ENCODE results near the gene RACK1. TPM values are rescaled to one million over a fixed set of nuclear protein-coding genes. Genes with fewer than 3 reads are reported as not detected.

Gene RACK1
- total and polyA plus RNA-seq, 2 of the 4 experiments (the other 2 are of a cell fraction), result 4,263 to 9,350 TPM

- intact Hi-C loops (cut with micrococcal nuclease), result no loop called here
- Histone ChIP-seq H3K4me2 (ENCODE audit: low read depth, low read length) (no peak overlapping the region), H3K36me3 (ENCODE audit: control insufficient read depth, insufficient read depth, low read length) (peaks cover 78% of the 10 kb centered on the region), H3K14ac (replicated peaks; ENCODE audit: low read depth, low read length) (no peak overlapping the region), H3K4ac (ENCODE audit: low read depth, low read length) (no peak overlapping the region), H3K4me1 (ENCODE audit: control insufficient read depth, insufficient read depth, low read length) (no peaks in the 10 kb centered on the region), H3K27me3 (ENCODE audit: control insufficient read depth, insufficient read depth, low read length) (no peaks in the 10 kb centered on the region), H4K8ac (ENCODE audit: low read depth in 2 of 2, low read length in 2 of 2) (no peak overlapping the region), H3K23ac (ENCODE audit: low read depth, low read length) (no peak overlapping the region), H3K9ac (ENCODE audit: low read depth, low read length) (no peak overlapping the region), H2AK5ac (ENCODE audit: low read depth, low read length) (no peak overlapping the region), H4K91ac (ENCODE audit: insufficient read depth, low read depth, low read length) (no peak overlapping the region), H2BK120ac (ENCODE audit: low read depth, low read length) (no peak overlapping the region), H3K9me3 (ENCODE audit: control insufficient read depth, insufficient read depth, low read length) (no peaks in the 10 kb centered on the region), H3K18ac (ENCODE audit: low read depth, low read length) (no peak overlapping the region), H2BK5ac (ENCODE audit: low read depth, low read length, poor library complexity, severe bottlenecking) (no peak overlapping the region), H2AK9ac (replicated peaks; ENCODE audit: low read depth, low read length, poor library complexity) (no peak overlapping the region), H4K5ac (ENCODE audit: low read depth, low read length) (no peak overlapping the region), H3K79me1 (ENCODE audit: low read depth in 1 of 2, low read length in 2 of 2) (peaks cover 17 to 40% of the 10 kb centered on the region in 2 experiments), H3K27ac (ENCODE audit: insufficient read depth, low read length) (no peak overlapping the region), H3K9me1 (ENCODE audit: insufficient read depth, low read length) (peaks cover 6% of the 10 kb centered on the region), H3K4me3 (ENCODE audit: insufficient read depth, low read depth, low read length) (no peak overlapping the region), H4K20me1 (ENCODE audit: insufficient read depth, low read length) (peaks cover 69% of the 10 kb centered on the region), H2BK15ac (ENCODE audit: low read depth, low read length) (no peak overlapping the region), H2BK20ac (ENCODE audit: low read depth, low read length) (no peak overlapping the region), H2AFZ (replicated peaks; ENCODE audit: low read length, poor library complexity) (no peak overlapping the region), H3K56ac (ENCODE audit: extremely low read depth, insufficient read depth, low read length) (no peak overlapping the region)
- ChIA-PET POLR2A (ENCODE audit: unreplicated experiment) (interaction anchor here (0.6 kb wide), 1 partner anchor 9 kb away, joined by 4 read pairs; no protein-coding TSS in a partner anchor), CTCF (no interaction called here)
- TF ChIP-seq POLR2A (IDR thresholded peaks at IDR 0.05; ENCODE audit: low read depth, low read length) (peak; percentile 9; the same call in 1 of the 2 replicates), MAZ (IDR thresholded peaks at IDR 0.05; ENCODE audit: borderline replicate concordance, low read depth, low read length) (no peak)
- dilution Hi-C loops (cut with HindIII; ENCODE audit: low sequenced_read_pairs, unreplicated experiment), result no loop called here
- TSS peak; percentile 95 for BruUV-seq (replicated peaks)
- DNase-seq (no peak), ATAC-seq (ENCODE audit: low read depth) (peak; percentile 19)
- WGBS, 2 experiments (ENCODE audit: extremely low coverage in 2 of 2, insufficient read length in 1 of 2), result 40% methylated on average over 1 of the region's 5 CpGs; no CpG with 5 or more reads in 1 of the 2 experiments
- in situ Hi-C loops (cut with MboI; ENCODE audit: low sequenced_read_pairs), result no loop called here
These were observed 8.4 kb downstream of the RACK1 start for GRCh38 chr5:181235323-181235688.
